ENCODE results near the gene TRUB1. TPM values are rescaled to one million over a fixed set of nuclear protein-coding genes. Genes with fewer than 3 reads are reported as not detected.

Gene TRUB1
- total and polyA plus RNA-seq, 2 experiments from 2014 or later: 17.4 to 19.6 TPM

DNA sequence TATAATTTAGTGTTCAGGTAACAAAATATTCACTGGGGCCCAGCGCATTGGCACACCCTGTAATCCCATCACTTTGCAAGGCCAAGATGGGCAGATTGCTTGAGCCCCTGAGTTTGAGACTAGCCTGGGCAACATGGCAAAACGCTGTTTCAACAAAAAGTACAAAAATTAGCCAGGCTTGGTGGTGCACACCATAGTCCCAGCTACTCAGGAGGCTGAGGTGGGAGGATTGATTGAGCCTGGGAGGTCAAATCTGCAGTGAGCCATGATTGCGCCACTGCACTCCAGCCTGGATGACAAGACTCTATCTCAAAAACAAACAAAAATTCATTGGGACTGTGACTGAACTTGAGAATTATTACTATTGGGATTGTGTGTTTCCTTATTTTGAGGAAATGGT, 40.4 kb upstream of the TRUB1 start:
- H4K20me1 ChIP-seq (ENCODE audit: insufficient read depth): no peaks in the 10 kb centered on the region
- H3K4me3 ChIP-seq: no peak overlapping the region
- no peaks in the 10 kb centered on the region for H3K36me3 ChIP-seq (ENCODE audit: low read depth)
- H3K27me3 ChIP-seq (replicated peaks; ENCODE audit: insufficient read depth): no peaks in the 10 kb centered on the region; the same call in 1 of the 2 replicates
- H3K9ac ChIP-seq: no peak overlapping the region
- no peaks in the 10 kb centered on the region for H3K79me2 ChIP-seq (ENCODE audit: insufficient read depth)
- no peak overlapping the region for H3K27ac ChIP-seq
- DNase-seq: no peak
- H3K4me1 ChIP-seq (ENCODE audit: insufficient read depth): no peaks in the 10 kb centered on the region
- no peaks in the 10 kb centered on the region for H3K9me2 ChIP-seq (ENCODE audit: insufficient read depth)
- WGBS, 2 experiments (ENCODE audit: low coverage in 1 of 2, low lambda C conversion rate in 2 of 2, missing lambda C conversion rate in 2 of 2): 54 to 58% methylated on average over 3 of the region's 3 CpGs
- in situ Hi-C loops (cut with MboI): loop anchor here (10.0 kb wide), 1 partner anchor 217 kb away; no protein-coding TSS in a partner anchor
- H2AFZ ChIP-seq: no peak overlapping the region
- H3K9me3 ChIP-seq (ENCODE audit: low read depth): no peaks in the 10 kb centered on the region
- no peaks in the 10 kb centered on the region for H3F3A ChIP-seq (ENCODE audit: insufficient read depth)
- H3K4me2 ChIP-seq (ENCODE audit: unreplicated experiment): no peak overlapping the region
- TF ChIP-seq EZH2phosphoT487 (IDR thresholded peaks at IDR 0.05; ENCODE audit: insufficient read depth, low read depth) (no peak), EZH2 (IDR thresholded peaks at IDR 0.05; ENCODE audit: insufficient read depth, poor library complexity, severe bottlenecking) (no peak)

DNA sequence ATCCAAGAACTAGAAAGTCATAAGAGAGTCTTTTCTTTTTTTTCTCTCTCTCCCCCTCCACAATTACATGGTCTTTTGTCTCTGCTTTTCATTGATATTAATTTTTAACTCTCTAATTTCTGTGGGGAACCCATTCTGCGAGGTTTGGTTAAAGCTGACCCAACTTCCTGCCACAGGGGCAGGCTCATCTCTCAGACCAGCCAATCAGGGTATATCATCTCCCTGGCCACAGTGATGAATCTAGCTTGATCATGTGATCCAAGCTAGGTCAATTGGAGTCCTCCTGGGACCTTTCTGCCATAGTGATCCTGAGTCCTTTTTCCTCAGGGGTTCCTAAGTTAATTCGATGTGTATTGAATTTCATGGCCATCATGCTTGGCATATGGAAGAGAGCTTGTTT, 38.0 kb upstream of the TRUB1 start:
- H3K9me2 ChIP-seq (ENCODE audit: insufficient read depth): no peaks in the 10 kb centered on the region
- H3K9me3 ChIP-seq (ENCODE audit: low read depth): no peaks in the 10 kb centered on the region
- no peaks in the 10 kb centered on the region for H3K36me3 ChIP-seq (ENCODE audit: low read depth)
- H3K9ac ChIP-seq: no peak overlapping the region
- in situ Hi-C loops (cut with MboI): loop anchor here (10.0 kb wide), 1 partner anchor 215 kb away; no protein-coding TSS in a partner anchor
- no peaks in the 10 kb centered on the region for H3F3A ChIP-seq (ENCODE audit: insufficient read depth)
- H3K4me2 ChIP-seq (ENCODE audit: unreplicated experiment): no peak overlapping the region
- H4K20me1 ChIP-seq (ENCODE audit: insufficient read depth): no peaks in the 10 kb centered on the region
- no peak for DNase-seq
- 76 to 78% methylated on average over 2 of the region's 2 CpGs for WGBS, 2 experiments (ENCODE audit: low coverage in 1 of 2, low lambda C conversion rate in 2 of 2, missing lambda C conversion rate in 2 of 2)
- H3K27me3 ChIP-seq (replicated peaks; ENCODE audit: insufficient read depth): no peaks in the 10 kb centered on the region; the same call in 1 of the 2 replicates
- no peak overlapping the region for H3K4me3 ChIP-seq
- no peak overlapping the region for H3K27ac ChIP-seq
- no peak for TF ChIP-seq EZH2 (IDR thresholded peaks at IDR 0.05; ENCODE audit: insufficient read depth, poor library complexity, severe bottlenecking)
- TF ChIP-seq EZH2phosphoT487 (IDR thresholded peaks at IDR 0.05; ENCODE audit: insufficient read depth, low read depth): no peak
- no peak overlapping the region for H2AFZ ChIP-seq
- no peaks in the 10 kb centered on the region for H3K79me2 ChIP-seq (ENCODE audit: insufficient read depth)
- no peaks in the 10 kb centered on the region for H3K4me1 ChIP-seq (ENCODE audit: insufficient read depth)

DNA sequence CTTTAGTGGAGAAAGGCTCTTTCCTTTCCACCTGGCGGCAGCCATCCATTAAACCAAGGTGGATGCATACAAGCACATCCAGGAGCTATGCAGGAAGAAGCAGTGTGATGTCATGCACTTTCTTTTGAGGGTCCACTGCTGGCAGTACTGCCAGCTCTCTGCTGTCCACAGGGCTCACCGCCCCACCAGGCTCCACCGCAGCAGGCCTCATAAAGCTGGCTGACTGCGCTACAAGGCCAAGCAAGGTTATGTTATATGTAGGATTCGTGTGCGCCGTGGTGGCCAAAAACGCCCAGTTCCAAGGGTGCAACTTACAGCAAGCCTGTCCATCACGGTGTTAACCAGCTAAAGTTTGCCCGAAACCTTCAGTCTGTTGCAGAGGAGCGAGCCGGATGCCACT, 37.3 kb upstream of the TRUB1 start:
- no peaks in the 10 kb centered on the region for H3K4me1 ChIP-seq (ENCODE audit: insufficient read depth)
- 79 to 83% methylated on average over 12 of the region's 12 CpGs for WGBS, 2 experiments (ENCODE audit: low coverage in 1 of 2, low lambda C conversion rate in 2 of 2, missing lambda C conversion rate in 2 of 2)

DNA sequence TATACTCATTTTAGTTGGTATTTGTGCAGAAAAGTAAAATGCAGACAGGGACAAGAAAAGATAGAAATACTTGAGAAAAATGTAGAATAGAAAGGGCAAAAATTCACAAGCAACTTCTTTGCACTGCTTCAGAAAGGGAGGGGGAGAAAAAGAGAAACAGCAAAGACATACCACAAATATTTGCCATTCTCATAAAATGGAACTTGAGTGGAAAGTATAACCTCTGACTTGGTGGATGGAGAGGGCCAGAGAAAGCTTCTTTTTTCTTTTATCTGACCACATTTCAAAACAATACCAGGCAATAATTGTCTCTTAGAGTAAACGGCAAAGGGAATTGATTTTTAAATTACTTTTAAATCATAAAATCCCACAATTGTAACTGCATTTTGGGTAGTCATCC, 35.8 kb upstream of the TRUB1 start:
- H3F3A ChIP-seq (ENCODE audit: insufficient read depth): no peaks in the 10 kb centered on the region
- no peaks in the 10 kb centered on the region for H3K9me2 ChIP-seq (ENCODE audit: insufficient read depth)
- H3K27me3 ChIP-seq (replicated peaks; ENCODE audit: insufficient read depth): peaks cover 8% of the 10 kb centered on the region; the same call in 1 of the 2 replicates
- no peak for DNase-seq
- TF ChIP-seq EZH2phosphoT487 (IDR thresholded peaks at IDR 0.05; ENCODE audit: insufficient read depth, low read depth) (no peak), EZH2 (IDR thresholded peaks at IDR 0.05; ENCODE audit: insufficient read depth, poor library complexity, severe bottlenecking) (no peak)
- no peak overlapping the region for H3K4me2 ChIP-seq (ENCODE audit: unreplicated experiment)
- no peak overlapping the region for H3K27ac ChIP-seq
- H4K20me1 ChIP-seq (ENCODE audit: insufficient read depth): no peaks in the 10 kb centered on the region
- H2AFZ ChIP-seq: no peak overlapping the region
- 22 to 33% methylated on average over 1 of the region's 1 CpG for WGBS, 2 experiments (ENCODE audit: low coverage in 1 of 2, low lambda C conversion rate in 2 of 2, missing lambda C conversion rate in 2 of 2)
- no peaks in the 10 kb centered on the region for H3K36me3 ChIP-seq (ENCODE audit: low read depth)
- H3K9ac ChIP-seq: no peak overlapping the region
- no peaks in the 10 kb centered on the region for H3K9me3 ChIP-seq (ENCODE audit: low read depth)
- H3K4me3 ChIP-seq: no peak overlapping the region
- H3K4me1 ChIP-seq (ENCODE audit: insufficient read depth): no peaks in the 10 kb centered on the region
- no peaks in the 10 kb centered on the region for H3K79me2 ChIP-seq (ENCODE audit: insufficient read depth)
- in situ Hi-C loops (cut with MboI): no loop called here

More for the DNA sequence above, 37.3 kb upstream of the TRUB1 start:
- H2AFZ ChIP-seq: no peak overlapping the region
- no peak overlapping the region for H3K27ac ChIP-seq
- no peaks in the 10 kb centered on the region for H4K20me1 ChIP-seq (ENCODE audit: insufficient read depth)
- H3K27me3 ChIP-seq (replicated peaks; ENCODE audit: insufficient read depth): peaks cover 4% of the 10 kb centered on the region; the same call in 1 of the 2 replicates
- H3K9ac ChIP-seq: no peak overlapping the region
- no peaks in the 10 kb centered on the region for H3K36me3 ChIP-seq (ENCODE audit: low read depth)
- H3F3A ChIP-seq (ENCODE audit: insufficient read depth): no peaks in the 10 kb centered on the region
- TF ChIP-seq EZH2phosphoT487 (IDR thresholded peaks at IDR 0.05; ENCODE audit: insufficient read depth, low read depth) (no peak), EZH2 (IDR thresholded peaks at IDR 0.05; ENCODE audit: insufficient read depth, poor library complexity, severe bottlenecking) (no peak)
- no peaks in the 10 kb centered on the region for H3K9me2 ChIP-seq (ENCODE audit: insufficient read depth)
- no peak overlapping the region for H3K4me2 ChIP-seq (ENCODE audit: unreplicated experiment)
- H3K4me3 ChIP-seq: no peak overlapping the region
- no peak for DNase-seq
- H3K9me3 ChIP-seq (ENCODE audit: low read depth): no peaks in the 10 kb centered on the region
- H3K79me2 ChIP-seq (ENCODE audit: insufficient read depth): no peaks in the 10 kb centered on the region
- in situ Hi-C loops (cut with MboI): no loop called here

DNA sequence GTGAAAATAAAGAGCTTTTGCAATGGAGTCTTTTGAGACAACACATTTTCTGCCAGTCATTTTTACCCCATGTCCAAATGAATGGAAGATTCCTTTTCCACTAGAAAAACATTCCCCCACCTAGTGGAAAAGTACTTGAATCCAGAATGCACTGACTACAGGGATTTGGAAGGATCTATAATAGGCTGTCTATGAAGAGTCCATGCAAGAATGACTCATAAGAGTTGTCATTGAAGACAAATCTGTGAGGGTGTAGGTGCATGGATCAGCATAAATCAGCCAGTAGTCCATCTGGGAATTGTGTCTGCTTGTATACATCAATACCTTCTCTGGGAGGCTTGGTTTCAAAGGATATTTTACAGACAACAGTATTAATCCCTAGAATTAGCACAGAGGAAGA, 32.5 kb upstream of the TRUB1 start:
- Histone ChIP-seq H3K9me3 (ENCODE audit: low read depth) (no peaks in the 10 kb centered on the region), H2AFZ (no peak overlapping the region), H3F3A (ENCODE audit: insufficient read depth) (no peaks in the 10 kb centered on the region), H3K4me1 (ENCODE audit: insufficient read depth) (no peaks in the 10 kb centered on the region), H3K79me2 (ENCODE audit: insufficient read depth) (no peaks in the 10 kb centered on the region), H3K4me2 (ENCODE audit: unreplicated experiment) (no peak overlapping the region), H3K36me3 (ENCODE audit: low read depth) (no peaks in the 10 kb centered on the region), H3K27ac (no peak overlapping the region), H4K20me1 (ENCODE audit: insufficient read depth) (no peaks in the 10 kb centered on the region), H3K9ac (no peak overlapping the region), H3K4me3 (no peak overlapping the region), H3K9me2 (ENCODE audit: insufficient read depth) (no peaks in the 10 kb centered on the region), H3K27me3 (replicated peaks; ENCODE audit: insufficient read depth) (peaks cover 8% of the 10 kb centered on the region; the same call in 1 of the 2 replicates)
- DNase-seq: peak; percentile 22
- TF ChIP-seq EZH2phosphoT487 (IDR thresholded peaks at IDR 0.05; ENCODE audit: insufficient read depth, low read depth): no peak
- no peak for TF ChIP-seq EZH2 (IDR thresholded peaks at IDR 0.05; ENCODE audit: insufficient read depth, poor library complexity, severe bottlenecking)
- in situ Hi-C loops (cut with MboI): no loop called here
